H9 (cell line): Measurements from ENCODE around the gene RAF1. TPM values are rescaled to one million over a fixed set of nuclear protein-coding genes. Genes with fewer than 3 reads are reported as not detected.

Experiments
- DNase-seq: peaks from one replicate; pipeline ENCODE4 v3.0.0-alpha.2; 2017
- H2AFZ ChIP-seq: one replicate; pipeline ENCODE4 v1.6.1; 2013; ENCODE audit warnings: mild to moderate bottlenecking, low read length, control low read depth, moderate library complexity
- H2AK5ac ChIP-seq: 2 replicates; pipeline ENCODE4 v1.6.1; 2013; ENCODE audit warnings: low read length, control low read depth, mixed read lengths; ENCODE audit not compliant: insufficient read length
- H2BK120ac ChIP-seq: one replicate; pipeline ENCODE4 v1.6.1; 2013; ENCODE audit warnings: low read depth, mild to moderate bottlenecking, low read length, control low read depth, inconsistent platforms; ENCODE audit not compliant: poor library complexity, severe bottlenecking
- H2BK12ac ChIP-seq: 2 replicates; pipeline ENCODE4 v1.6.1; 2013; ENCODE audit warnings: low read length, control low read depth, mixed read lengths, low read depth; ENCODE audit not compliant: insufficient read length
- H2BK15ac ChIP-seq: 2 replicates; pipeline ENCODE4 v1.6.1; 2013; ENCODE audit warnings: low read depth, low read length, control low read depth
- H2BK20ac ChIP-seq: one replicate; pipeline ENCODE4 v1.6.1; 2013; ENCODE audit warnings: low read depth, mild to moderate bottlenecking, low read length, control low read depth, inconsistent platforms; ENCODE audit not compliant: poor library complexity, severe bottlenecking
- H2BK5ac ChIP-seq: 2 replicates; pipeline ENCODE4 v1.6.1; 2013; ENCODE audit warnings: low read length, control low read depth, mixed read lengths; ENCODE audit not compliant: insufficient read length
- H3K14ac ChIP-seq: 2 replicates; pipeline ENCODE4 v1.6.1; 2013; ENCODE audit warnings: low read length, control low read depth; ENCODE audit not compliant: insufficient read depth
- H3K18ac ChIP-seq: 2 replicates; pipeline ENCODE4 v1.6.1; 2013; ENCODE audit warnings: low read depth, mild to moderate bottlenecking, mixed read lengths, low read length, control low read depth; ENCODE audit not compliant: insufficient read length
- H3K23ac ChIP-seq: 2 replicates; pipeline ENCODE4 v1.6.1; 2013; ENCODE audit warnings: low read length, control low read depth, mixed read lengths, low read depth; ENCODE audit not compliant: insufficient read length
- H3K23me2 ChIP-seq: 2 replicates; pipeline ENCODE4 v1.6.1; 2013; ENCODE audit warnings: low read depth, mild to moderate bottlenecking, mixed read lengths, low read length, control low read depth; ENCODE audit not compliant: insufficient read length, poor library complexity, severe bottlenecking
- H3K27ac ChIP-seq: 2 replicates; pipeline ENCODE4 v1.5.1; 2013; ENCODE audit warnings: low read length, control low read depth, mixed read lengths, low read depth; ENCODE audit not compliant: insufficient read length
- H3K27me3 ChIP-seq: 2 replicates; pipeline ENCODE4 v1.6.1; 2013; ENCODE audit warnings: low read length, control low read depth, inconsistent platforms; ENCODE audit not compliant: insufficient read depth
- H3K4ac ChIP-seq: 2 replicates; pipeline ENCODE4 v1.6.1; 2013; ENCODE audit warnings: low read depth, mild to moderate bottlenecking, control low read depth, inconsistent platforms, low read length, moderate library complexity
- H3K4me1 ChIP-seq: 2 replicates; pipeline ENCODE4 v1.6.1; 2013; ENCODE audit warnings: low read length, control low read depth, inconsistent platforms; ENCODE audit not compliant: insufficient read depth
- H3K4me2 ChIP-seq: 2 replicates; pipeline ENCODE4 v1.6.1; 2013; ENCODE audit warnings: low read length, control low read depth, mixed read lengths; ENCODE audit not compliant: insufficient read length, insufficient read depth
- H3K56ac ChIP-seq: 2 replicates; pipeline ENCODE4 v1.6.1; 2013; ENCODE audit warnings: low read depth, mild to moderate bottlenecking, mixed read lengths, low read length, control low read depth; ENCODE audit not compliant: insufficient read length
- H3K79me1 ChIP-seq: 2 replicates; pipeline ENCODE4 v1.6.1; 2013; ENCODE audit warnings: low read depth, mild to moderate bottlenecking, moderate library complexity, low read length, control low read depth, inconsistent platforms; ENCODE audit not compliant: insufficient read depth, poor library complexity, severe bottlenecking
- H3K79me2 ChIP-seq: 2 replicates; pipeline ENCODE4 v1.6.1; 2013; ENCODE audit warnings: low read length, control low read depth, inconsistent platforms; ENCODE audit not compliant: insufficient read depth
- H3K9ac ChIP-seq: 2 replicates; pipeline ENCODE4 v1.6.1; 2013; ENCODE audit warnings: low read length, control low read depth, mixed read lengths; ENCODE audit not compliant: insufficient read length; ENCODE audit errors: extremely low read depth
- H3K9me3 ChIP-seq: one replicate; pipeline ENCODE4 v1.6.1; 2013; ENCODE audit warnings: low read depth, low read length, inconsistent platforms; ENCODE audit not compliant: control insufficient read depth
- H3T11ph ChIP-seq: one replicate; pipeline ENCODE4 v1.6.1; 2013; ENCODE audit warnings: mild to moderate bottlenecking, low read length, control low read depth, inconsistent platforms
- H4K20me1 ChIP-seq: one replicate; pipeline ENCODE4 v1.6.1; 2013; ENCODE audit not compliant: control insufficient read depth, insufficient read length, insufficient read depth
- H4K5ac ChIP-seq: 2 replicates; pipeline ENCODE4 v1.6.1; 2013; ENCODE audit warnings: low read depth, mild to moderate bottlenecking, mixed read lengths, low read length, control low read depth; ENCODE audit not compliant: insufficient read length
- H4K8ac ChIP-seq: replicated peaks from 2 replicates; pipeline ENCODE4 v1.6.1; 2013; ENCODE audit warnings: low read length, control low read depth, mixed read lengths, low read depth; ENCODE audit not compliant: insufficient read length
- H4K91ac ChIP-seq: 2 replicates; pipeline ENCODE4 v1.6.1; 2013; ENCODE audit warnings: low read depth, mild to moderate bottlenecking, moderate library complexity, mixed read lengths, low read length, control low read depth; ENCODE audit not compliant: insufficient read length
- H3K27ac Mint-ChIP-seq, 3 experiments: 2 replicates in 2 of 3; 3 replicates in 1 of 3; pipeline ENCODE4 v1.8.0; 2020 to 2021; ENCODE audit warnings: mixed read lengths in 3 of 3, mild to moderate bottlenecking in 1 of 3, moderate library complexity in 1 of 3
- H3K27me3 Mint-ChIP-seq: 2 replicates; pipeline ENCODE4 v1.8.0; 2021; ENCODE audit warnings: low read depth, mild to moderate bottlenecking, moderate library complexity, mixed read lengths
- H3K36me3 Mint-ChIP-seq, 3 experiments: 2 replicates in 2 of 3; 3 replicates in 1 of 3; pipeline ENCODE4 v1.8.0; 2020 to 2021; ENCODE audit warnings: low read depth in 3 of 3, mixed read lengths in 3 of 3; ENCODE audit not compliant: insufficient read depth in 1 of 3
- H3K4me1 Mint-ChIP-seq, 2 experiments: 2 replicates each; pipeline ENCODE4 v1.8.0; 2020; ENCODE audit warnings: mixed read lengths in 2 of 2
- H3K4me3 Mint-ChIP-seq, 2 experiments: 2 replicates in 1 of 2; 3 replicates in 1 of 2; pipeline ENCODE4 v1.8.0; 2020 to 2021; ENCODE audit warnings: mild to moderate bottlenecking in 2 of 2, mixed read lengths in 2 of 2, moderate library complexity in 1 of 2
- H3K9me3 Mint-ChIP-seq, 2 experiments: 2 replicates in 1 of 2; 3 replicates in 1 of 2; pipeline ENCODE4 v1.8.0; 2020; ENCODE audit warnings: mild to moderate bottlenecking in 2 of 2, mixed read lengths in 2 of 2, moderate library complexity in 1 of 2
- CTCF ChIP-seq: fragments of 200-600 bp; sonication (generic); conservative IDR thresholded peaks from 3 replicates; pipeline ENCODE4 v1.8.0; 2021; ENCODE audit warnings: antibody characterized with exemption, mild to moderate bottlenecking
- WGBS: extraction: QIAGEN DNeasy Blood & Tissue Kit; methylation state at CpG from one replicate; pipeline ENCODE4 v1.1.7; 2013; ENCODE audit warnings: missing lambda C conversion rate, low lambda C conversion rate, mixed read lengths; ENCODE audit not compliant: insufficient read length; ENCODE audit errors: extremely low coverage; 5-methylcytosine and 5-hydroxymethylcytosine counted together
- total RNA-seq: library from RNA; stranded (reverse); gene quantifications from 2 replicates; pipeline ENCODE4 v1.2.1, GENCODE V29; 2021

The RAF1 gene
- total RNA-seq, 1 experiment from 2014 or later = 112 TPM

- H3K4me3 Mint-ChIP-seq = no peak overlapping the region
- Histone ChIP-seq H3K23ac (no peak overlapping the region), H3K56ac (no peak overlapping the region), H4K91ac (no peak overlapping the region), H2AFZ (no peak overlapping the region), H3T11ph (no peak overlapping the region), H3K79me2 (peaks cover 60% of the 10 kb centered on the region; the same call in 1 of the 2 replicates), H2BK20ac (no peak overlapping the region), H2BK120ac (no peak overlapping the region), H3K4ac (no peak overlapping the region), H3K27me3 (no peaks in the 10 kb centered on the region), H3K9ac (no peak overlapping the region), H2BK5ac (no peak overlapping the region), H4K20me1 (no peaks in the 10 kb centered on the region), H4K5ac (no peak overlapping the region), H3K23me2 (no peaks in the 10 kb centered on the region), H3K79me1 (peaks cover 12% of the 10 kb centered on the region), H3K14ac (no peak overlapping the region), H3K27ac (no peak overlapping the region), H2AK5ac (no peak overlapping the region), H3K9me3 (no peaks in the 10 kb centered on the region), H3K18ac (no peak overlapping the region), H3K4me1 (no peaks in the 10 kb centered on the region), H2BK12ac (no peak overlapping the region), H4K8ac (no peak overlapping the region), H2BK15ac (no peak overlapping the region), H3K4me2 (no peak overlapping the region)
- peak overlapping the region in 2 of 3 experiments; percentile 51 to 67; a peak in 1 of 7 replicates for H3K27ac Mint-ChIP-seq
- no peaks in the 10 kb centered on the region for H3K27me3 Mint-ChIP-seq
- no peaks in the 10 kb centered on the region for H3K9me3 Mint-ChIP-seq
- TF ChIP-seq CTCF = no peak
- WGBS = no CpG with 5 or more reads among the region's 4 CpGs
- H3K4me1 Mint-ChIP-seq = peaks cover 16 to 21% of the 10 kb centered on the region in 2 experiments
- DNase-seq = no peak
- peaks cover 0 to 1% (median 1%) of the 10 kb centered on the region in 3 experiments; a peak in 2 of 7 replicates for H3K36me3 Mint-ChIP-seq
These were observed 10.2 kb downstream of the RAF1 start for GRCh38 chr3:12653747-12654146.
